GM20000 (cell line): Measurements from ENCODE around the gene IFNL4.

Source experiments
- DNase-seq: peaks from one replicate; pipeline ENCODE4 v3.0.0; 2012; ENCODE audit warnings: low spot score
- CTCF ChIP-seq: IDR thresholded peaks from 2 replicates; pipeline ENCODE4 v1.5.1; 2012; ENCODE audit warnings: mild to moderate bottlenecking, control low read depth; ENCODE audit errors: extremely low read depth, missing control alignments

The IFNL4 gene

DNA sequence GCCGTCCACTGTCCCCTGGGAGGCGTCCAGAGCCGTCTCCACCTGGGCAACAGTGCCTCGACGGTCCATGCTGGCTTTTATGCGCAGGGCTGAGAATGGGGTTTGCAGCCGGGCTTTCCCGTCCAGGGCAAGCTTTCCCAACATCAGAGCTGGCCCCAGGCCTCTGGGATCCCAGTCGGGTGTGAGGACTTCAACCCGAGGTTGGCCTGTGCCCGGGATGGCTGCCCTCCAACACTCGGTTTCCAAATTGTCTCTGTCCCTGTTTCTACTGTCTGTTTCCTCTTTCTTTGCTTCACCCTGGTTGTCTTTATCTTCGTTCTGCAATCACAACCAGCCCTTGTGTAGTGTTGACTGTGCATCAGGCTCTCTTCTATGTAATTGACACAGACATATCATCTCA lies at the start of gene IFNL4:
TSS of gene IFNL4 (minus strand) at position 51 of the 400 bp plus-strand sequence.
- no peak for TF ChIP-seq CTCF

DNA sequence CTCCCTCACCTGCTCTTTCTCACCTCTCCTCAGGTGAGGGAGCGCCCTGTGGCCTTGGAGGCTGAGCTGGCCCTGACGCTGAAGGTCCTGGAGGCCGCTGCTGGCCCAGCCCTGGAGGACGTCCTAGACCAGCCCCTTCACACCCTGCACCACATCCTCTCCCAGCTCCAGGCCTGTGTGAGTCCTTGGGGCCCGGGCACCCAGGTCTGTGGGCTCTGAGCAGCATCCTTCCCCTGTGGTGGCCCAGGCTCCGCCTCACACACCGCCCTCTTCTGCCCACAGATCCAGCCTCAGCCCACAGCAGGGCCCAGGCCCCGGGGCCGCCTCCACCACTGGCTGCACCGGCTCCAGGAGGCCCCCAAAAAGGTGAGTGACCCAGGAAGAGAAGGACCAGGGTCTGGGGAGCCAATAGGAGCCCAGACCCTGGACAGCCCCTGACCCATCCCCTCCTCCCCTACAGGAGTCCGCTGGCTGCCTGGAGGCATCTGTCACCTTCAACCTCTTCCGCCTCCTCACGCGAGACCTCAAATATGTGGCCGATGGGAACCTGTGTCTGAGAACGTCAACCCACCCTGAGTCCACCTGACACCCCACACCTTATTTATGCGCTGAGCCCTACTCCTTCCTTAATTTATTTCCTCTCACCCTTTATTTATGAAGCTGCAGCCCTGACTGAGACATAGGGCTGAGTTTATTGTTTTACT lies 49.4 kb upstream of the IFNL4 start:
- DNase-seq = no peak
- TF ChIP-seq CTCF = no peak

More for the DNA sequence above, at the start of gene IFNL4:
- no peak for DNase-seq

GRCh38 chr19:39296906-39297305 lies 48.2 kb upstream of the IFNL4 start:
- TF ChIP-seq CTCF = no peak
- DNase-seq = no peak

DNA sequence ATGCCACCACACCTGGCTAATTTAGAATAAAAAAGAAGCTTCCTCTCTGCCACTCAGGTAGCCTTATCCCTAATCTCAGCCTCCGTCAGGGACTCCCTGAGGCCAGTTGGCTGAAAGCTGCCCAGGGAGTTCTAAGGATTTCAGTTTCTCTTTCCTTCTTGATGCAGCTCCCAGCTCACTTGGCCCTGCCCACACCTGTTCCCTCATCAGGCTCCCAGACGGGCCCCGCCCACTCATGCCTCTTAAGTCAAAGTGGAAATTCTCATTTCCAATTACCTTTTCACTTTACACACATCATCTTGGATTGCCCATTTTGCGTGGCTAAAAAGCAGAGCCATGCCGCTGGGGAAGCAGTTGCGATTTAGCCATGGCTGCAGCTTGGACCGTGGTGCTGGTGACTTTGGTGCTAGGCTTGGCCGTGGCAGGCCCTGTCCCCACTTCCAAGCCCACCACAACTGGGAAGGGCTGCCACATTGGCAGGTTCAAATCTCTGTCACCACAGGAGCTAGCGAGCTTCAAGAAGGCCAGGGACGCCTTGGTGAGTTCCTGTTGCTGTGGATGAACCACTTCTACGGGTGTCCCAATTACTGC lies 47.5 kb upstream of the IFNL4 start, which contains the start of gene IFNL1:
TSS of gene IFNL1 (plus strand) at position 353 of the 591 bp plus-strand sequence. CDS start at position 368, 15 bp downstream.
- TF ChIP-seq CTCF = no peak
- DNase-seq = no peak

GRCh38 chr19:39293394-39293793 lies 44.7 kb upstream of the IFNL4 start:
- TF ChIP-seq CTCF = no peak
- no peak for DNase-seq

GRCh38 chr19:39284032-39284431 lies 35.4 kb upstream of the IFNL4 start:
- no peak for DNase-seq
- no peak for TF ChIP-seq CTCF

DNA sequence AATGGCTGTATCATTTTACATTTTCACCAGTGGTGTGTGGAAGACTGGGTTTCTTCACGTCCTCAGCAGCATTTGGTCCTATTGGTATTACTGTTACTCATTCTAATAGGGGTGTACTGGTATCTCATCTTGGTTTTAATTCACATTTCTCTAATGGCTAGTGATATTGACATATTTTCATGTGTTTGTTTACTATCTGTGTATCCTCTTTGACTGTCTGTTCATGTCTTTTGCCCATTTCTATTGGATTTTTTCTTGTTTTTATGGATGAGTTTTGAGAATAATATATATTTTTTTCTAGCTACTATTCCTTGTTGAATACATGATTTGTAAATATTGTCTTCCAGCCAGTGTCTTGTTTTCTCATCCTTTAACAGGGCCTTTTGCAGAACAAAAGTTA lies 33.4 kb upstream of the IFNL4 start:
- no peak for TF ChIP-seq CTCF
- no peak for DNase-seq
